Neutrophil (primary cell): ENCODE data around the gene HGS.

Experiments used
- H3K27ac ChIP-seq: fragments of 200-600 bp; sonication (generic); 2 replicates; pipeline ENCODE4 v1.5.1; 2016; ENCODE audit warnings: mild to moderate bottlenecking, moderate library complexity
- H3K27me3 ChIP-seq: fragments of 200-600 bp; sonication (generic); 2 replicates; pipeline ENCODE4 v1.6.0; 2016; ENCODE audit warnings: mild to moderate bottlenecking
- H3K36me3 ChIP-seq: fragments of 200-600 bp; sonication (generic); 2 replicates; pipeline ENCODE4 v1.5.1; 2017
- H3K4me1 ChIP-seq, 2 experiments: fragments of 200-600 bp in 1 of 2; sonication (generic) in 1 of 2; 1 replicate in 1 of 2; 2 replicates in 1 of 2; pipeline versions ENCODE4 v1.5.1 to v1.6.1; 2013 to 2016; ENCODE audit warnings: low read depth in 1 of 2, low read length in 1 of 2, mild to moderate bottlenecking in 1 of 2, moderate library complexity in 1 of 2; ENCODE audit not compliant: control insufficient read depth in 1 of 2, insufficient read depth in 1 of 2
- H3K4me3 ChIP-seq, 2 experiments: fragments of 200-600 bp in 1 of 2; sonication (generic) in 1 of 2; 1 replicate in 1 of 2; 2 replicates in 1 of 2; pipeline ENCODE4 v1.5.1; 2013 to 2016; ENCODE audit warnings: low read depth in 1 of 2, low read length in 1 of 2, mild to moderate bottlenecking in 1 of 2, moderate library complexity in 1 of 2
- H3K9me3 ChIP-seq: fragments of 200-600 bp; sonication (generic); 2 replicates; pipeline ENCODE4 v1.5.1; 2016
- TF ChIP-seq, protein P1 (sequence below): fragments of 200-600 bp; sonication (generic); IDR thresholded peaks from 2 replicates; pipeline ENCODE4 v1.5.1; 2016; ENCODE audit warnings: antibody characterized with exemption

Gene HGS

DNA sequence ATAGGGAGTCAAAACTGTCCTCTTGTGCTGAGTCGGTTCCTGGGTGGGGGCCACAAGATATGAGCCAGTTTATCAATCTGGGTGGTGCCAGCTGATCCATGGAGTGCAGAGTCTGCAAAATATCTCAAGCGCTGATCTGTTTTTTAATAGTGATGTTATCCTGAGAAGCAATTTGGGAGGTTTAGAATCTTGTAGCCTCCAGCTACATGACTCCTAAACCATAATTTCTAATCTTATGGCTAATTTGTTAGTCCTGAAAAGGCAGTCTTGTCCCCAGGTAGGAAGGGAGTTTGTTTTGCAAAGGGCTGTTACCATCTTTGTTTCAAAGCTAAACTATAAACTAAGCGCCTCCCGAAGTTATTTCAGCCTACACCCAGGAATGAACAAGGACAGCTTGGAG lies 45.1 kb upstream of the HGS start:
- no peak overlapping the region for H3K27ac ChIP-seq

DNA sequence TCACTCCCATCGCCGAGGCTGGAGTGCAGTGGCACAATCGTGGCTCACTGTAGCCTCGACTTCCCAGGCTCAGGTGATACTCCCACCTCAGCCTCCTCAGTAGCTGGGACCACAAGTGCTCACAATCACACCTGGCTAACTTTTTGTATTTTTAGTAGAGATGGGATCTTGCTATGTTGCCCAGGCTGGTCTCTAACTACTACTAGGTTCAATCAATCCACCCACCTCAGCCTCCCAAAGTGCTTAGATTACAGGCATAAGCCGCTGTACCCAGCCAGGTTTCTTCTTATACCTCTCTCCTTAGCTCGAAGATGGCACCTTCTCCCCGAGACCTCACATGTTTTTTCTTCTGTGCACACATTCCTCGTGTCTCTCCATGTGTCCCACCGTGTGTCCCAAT lies 43.8 kb upstream of the HGS start:
- H3K4me3 ChIP-seq, result no peak overlapping the region
- TF ChIP-seq, protein P1, sequence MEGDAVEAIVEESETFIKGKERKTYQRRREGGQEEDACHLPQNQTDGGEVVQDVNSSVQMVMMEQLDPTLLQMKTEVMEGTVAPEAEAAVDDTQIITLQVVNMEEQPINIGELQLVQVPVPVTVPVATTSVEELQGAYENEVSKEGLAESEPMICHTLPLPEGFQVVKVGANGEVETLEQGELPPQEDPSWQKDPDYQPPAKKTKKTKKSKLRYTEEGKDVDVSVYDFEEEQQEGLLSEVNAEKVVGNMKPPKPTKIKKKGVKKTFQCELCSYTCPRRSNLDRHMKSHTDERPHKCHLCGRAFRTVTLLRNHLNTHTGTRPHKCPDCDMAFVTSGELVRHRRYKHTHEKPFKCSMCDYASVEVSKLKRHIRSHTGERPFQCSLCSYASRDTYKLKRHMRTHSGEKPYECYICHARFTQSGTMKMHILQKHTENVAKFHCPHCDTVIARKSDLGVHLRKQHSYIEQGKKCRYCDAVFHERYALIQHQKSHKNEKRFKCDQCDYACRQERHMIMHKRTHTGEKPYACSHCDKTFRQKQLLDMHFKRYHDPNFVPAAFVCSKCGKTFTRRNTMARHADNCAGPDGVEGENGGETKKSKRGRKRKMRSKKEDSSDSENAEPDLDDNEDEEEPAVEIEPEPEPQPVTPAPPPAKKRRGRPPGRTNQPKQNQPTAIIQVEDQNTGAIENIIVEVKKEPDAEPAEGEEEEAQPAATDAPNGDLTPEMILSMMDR, result no peak
- peaks cover 18 to 19% of the 10 kb centered on the region in 2 experiments for H3K4me1 ChIP-seq
- H3K27me3 ChIP-seq, result peaks cover 4% of the 10 kb centered on the region
- H3K27ac ChIP-seq, result no peak overlapping the region
- no peaks in the 10 kb centered on the region for H3K36me3 ChIP-seq
- H3K9me3 ChIP-seq, result no peaks in the 10 kb centered on the region

More for the DNA sequence above, 45.1 kb upstream of the HGS start:
- Histone ChIP-seq H3K36me3 (no peaks in the 10 kb centered on the region), H3K27me3 (peaks cover 4% of the 10 kb centered on the region), H3K9me3 (no peaks in the 10 kb centered on the region), H3K4me3 (no peak overlapping the region), H3K4me1 (peaks cover 19 to 21% of the 10 kb centered on the region in 2 experiments)
- TF ChIP-seq, protein P1, result no peak

DNA sequence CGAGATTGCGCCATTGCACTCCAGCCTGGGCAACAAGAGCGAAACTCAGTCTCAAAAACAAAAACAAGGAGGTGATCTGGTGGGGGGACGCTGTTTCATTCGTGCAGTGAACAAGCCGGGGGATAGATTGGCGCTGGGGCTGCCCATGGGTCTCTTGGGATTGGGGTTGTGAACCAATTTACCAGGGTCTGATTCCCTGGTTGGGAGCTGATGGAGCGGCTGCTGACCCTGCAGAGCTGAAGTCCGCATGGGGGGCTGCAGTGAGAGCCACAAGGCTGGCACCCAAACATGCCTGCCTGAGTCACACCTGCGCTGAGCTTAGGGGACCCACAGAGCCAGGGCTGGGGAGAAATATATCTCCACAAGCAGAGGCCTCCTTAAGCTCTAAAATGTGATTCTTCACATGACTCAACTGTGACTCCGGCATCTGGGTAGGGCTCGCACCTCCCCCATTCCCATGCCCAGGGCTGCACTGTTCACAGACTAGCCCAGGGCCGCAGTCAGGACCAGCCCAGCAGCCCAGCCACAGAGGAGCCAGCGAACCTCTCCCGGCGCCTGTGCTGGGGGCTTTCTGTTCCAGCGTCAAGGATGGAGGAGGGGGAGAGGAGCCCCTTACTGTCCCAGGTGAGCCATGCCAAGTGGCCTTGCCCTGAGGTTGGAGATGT lies 41.9 kb upstream of the HGS start:
- Histone ChIP-seq H3K36me3 (no peaks in the 10 kb centered on the region), H3K9me3 (no peaks in the 10 kb centered on the region), H3K4me1 (peaks cover 5 to 6% of the 10 kb centered on the region in 2 experiments), H3K27ac (no peak overlapping the region), H3K27me3 (peaks cover 19% of the 10 kb centered on the region), H3K4me3 (no peak overlapping the region)
- TF ChIP-seq, protein P1, result no peak

DNA sequence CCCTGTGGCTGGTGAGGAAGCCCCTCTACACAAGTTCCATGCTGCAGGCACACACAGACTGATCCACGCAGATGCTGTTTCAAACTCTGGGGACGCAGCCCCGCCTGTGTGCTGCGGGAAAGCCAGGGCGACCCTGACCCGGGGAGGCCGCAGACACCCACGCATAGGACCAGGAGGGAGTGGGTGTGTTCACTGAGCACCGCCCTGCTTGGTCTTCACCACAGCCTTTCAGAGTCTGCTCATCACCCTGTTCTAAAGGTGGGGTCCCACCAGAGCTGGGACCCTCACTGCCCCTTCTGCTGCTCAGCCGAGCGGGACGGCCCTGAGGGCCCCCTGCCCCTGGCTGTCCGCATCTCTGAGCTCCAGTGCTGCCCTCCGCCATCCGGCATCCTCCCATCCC lies 39.3 kb upstream of the HGS start:
- peaks cover 7% of the 10 kb centered on the region for H3K9me3 ChIP-seq
- no peaks in the 10 kb centered on the region for H3K36me3 ChIP-seq
- no peaks in the 10 kb centered on the region for H3K4me1 ChIP-seq
- TF ChIP-seq, protein P1, result no peak
- no peak overlapping the region for H3K27ac ChIP-seq
- H3K27me3 ChIP-seq, result peaks cover 41% of the 10 kb centered on the region
- H3K4me3 ChIP-seq, result no peak overlapping the region

DNA sequence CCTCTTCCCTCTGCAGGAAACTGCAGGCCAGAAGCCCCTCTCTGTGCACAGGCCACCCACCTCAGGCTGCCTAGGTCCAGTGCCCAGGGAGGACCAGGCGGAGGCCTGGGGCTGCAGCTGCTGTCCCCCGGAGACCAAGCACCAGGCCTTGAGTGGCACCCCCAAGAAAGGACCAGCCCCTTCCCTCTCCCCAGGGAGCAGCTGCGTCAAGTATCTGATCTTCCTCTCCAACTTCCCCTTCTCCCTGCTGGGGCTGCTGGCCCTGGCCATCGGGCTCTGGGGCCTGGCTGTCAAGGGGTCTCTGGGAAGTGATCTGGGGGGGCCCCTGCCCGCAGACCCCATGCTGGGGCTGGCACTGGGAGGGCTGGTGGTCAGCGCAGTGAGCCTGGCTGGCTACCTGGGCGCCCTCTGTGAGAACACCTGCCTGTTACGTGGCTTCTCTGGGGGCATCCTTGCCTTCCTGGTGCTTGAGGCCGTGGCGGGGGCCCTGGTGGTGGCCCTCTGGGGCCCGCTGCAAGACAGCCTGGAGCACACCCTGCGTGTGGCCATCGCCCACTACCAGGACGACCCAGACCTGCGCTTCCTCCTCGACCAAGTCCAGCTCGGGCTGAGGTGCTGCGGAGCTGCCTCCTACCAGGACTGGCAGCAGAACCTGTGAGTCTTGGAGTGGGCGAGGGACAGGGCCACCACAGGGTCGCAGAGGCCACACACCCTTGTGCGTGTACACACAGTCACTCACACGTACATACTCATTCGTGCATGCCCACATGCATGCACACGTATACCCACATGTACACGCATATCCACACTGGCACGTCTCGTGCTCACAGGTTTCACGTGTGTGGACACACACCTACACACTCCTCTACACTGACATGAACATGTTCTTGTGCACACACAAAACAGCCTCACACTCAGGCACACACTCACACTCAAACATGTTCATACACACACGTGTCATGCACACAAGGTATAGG lies 38.5 kb upstream of the HGS start:
- Histone ChIP-seq H3K4me3 (no peak overlapping the region), H3K27me3 (peaks cover 49% of the 10 kb centered on the region), H3K27ac (no peak overlapping the region), H3K4me1 (no peaks in the 10 kb centered on the region), H3K36me3 (no peaks in the 10 kb centered on the region), H3K9me3 (peaks cover 7% of the 10 kb centered on the region)
- TF ChIP-seq, protein P1, result no peak
